Muscle of arm (tissue), 12 donors: ENCODE data around the gene ZHX3. TPM values are rescaled to one million over a fixed set of nuclear protein-coding genes. Genes with fewer than 3 reads are reported as not detected.
"Not testable (repeated sequence)": the region's sequence is repeated elsewhere in the genome, so short reads cannot be mapped to it uniquely, and the experiment has no call there.

Experiments
- DNase-seq: peaks from one replicate; pipeline ENCODE4 v3.0.0-alpha.2; 2013
- polyA plus RNA-seq, 12 donors: library from polyadenylated mRNA; unstranded; fragments of 120-200 nt; gene quantifications; one replicate each; pipeline ENCODE4 v1.2.1, GENCODE V29; 2013; ENCODE audit not compliant: insufficient read length in 12 of 12

The ZHX3 gene
- polyA plus RNA-seq, 12 donors: 7.4 to 17.2 (median 10.9) TPM; not detected in 1

GRCh38 chr20:41136680-41137613 is 180.6 kb downstream of the ZHX3 start, which contains the start of gene PLCG1:
Gene PLCG1 (plus strand): TSS chr20:41137543. CDS start chr20:41137642, 99 bp downstream.
- DNase-seq: peak; percentile 91

GRCh38 chr20:41135888-41136679 is 181.4 kb downstream of the ZHX3 start:
- DNase-seq: no peak

- DNase-seq: no peak
Measured at GRCh38 chr20:41135187-41135887, 182.2 kb downstream of the ZHX3 start.

GRCh38 chr20:41134362-41135186 is 183.0 kb downstream of the ZHX3 start:
- no peak for DNase-seq

GRCh38 chr20:41133709-41134361 is 183.7 kb downstream of the ZHX3 start:
- DNase-seq: no peak

- not testable (repeated sequence) for DNase-seq
Measured at GRCh38 chr20:41132388-41132775, 185.1 kb downstream of the ZHX3 start.

GRCh38 chr20:41131594-41132387 is 185.7 kb downstream of the ZHX3 start:
- no peak for DNase-seq

Other genes starting within 250 kb of the ZHX3 start
- gene PLCG1, start 180.2 kb downstream of the ZHX3 start, polyA plus RNA-seq: 100 to 1,000 TPM in 2 of 12 donors, 10 to 100 TPM in 9, not detected in 1; 34.2 to 123 (median 82.0) TPM
- gene LPIN3, start 23.1 kb upstream of the ZHX3 start, polyA plus RNA-seq: 10 to 100 TPM in 1 of 12 donors, 1 to 10 TPM in 10, not detected in 1; 1.7 to 19.4 (median 3.0) TPM
- 10 to 100 TPM in 11 of 12 donors, not detected in 1; 21.6 to 72.6 (median 31.6) TPM for gene EMILIN3, start 49.1 kb upstream of the ZHX3 start, polyA plus RNA-seq